Smooth muscle cell (in vitro differentiated cells): ENCODE data around the gene UBE3B. TPM values are rescaled to one million over a fixed set of nuclear protein-coding genes. Genes with fewer than 3 reads are reported as not detected.
"Not testable (repeated sequence)": the region's sequence is repeated elsewhere in the genome, so short reads cannot be mapped to it uniquely, and the experiment has no call there.

Source experiments
- DNase-seq: peaks from one replicate; lab custom pipeline; 2025; ENCODE audit not compliant: unreplicated experiment; lab: John Stamatoyannopoulos, UW
- H2AFZ ChIP-seq: fragments of 200-600 bp; sonication (generic); 2 replicates; pipeline ENCODE4 v1.6.0; 2016; ENCODE audit warnings: antibody characterized with exemption, low read depth, mild to moderate bottlenecking
- H3F3A ChIP-seq: fragments of 200-600 bp; sonication (generic); 2 replicates; pipeline ENCODE4 v1.6.0; 2017; ENCODE audit warnings: antibody characterized with exemption, low read depth
- H3K27ac ChIP-seq: fragments of 200-600 bp; sonication (generic); 2 replicates; pipeline ENCODE4 v1.5.1; 2016; ENCODE audit warnings: low read depth, mild to moderate bottlenecking
- H3K27me3 ChIP-seq: fragments of 200-600 bp; sonication (generic); 2 replicates; pipeline ENCODE4 v1.6.1; 2016; ENCODE audit warnings: low read depth, mild to moderate bottlenecking
- H3K36me3 ChIP-seq: fragments of 200-600 bp; sonication (generic); 2 replicates; pipeline ENCODE4 v1.5.1; 2016; ENCODE audit warnings: low read depth
- H3K4me1 ChIP-seq: fragments of 200-600 bp; sonication (generic); 2 replicates; pipeline ENCODE4 v1.5.1; 2016; ENCODE audit warnings: low read depth
- H3K4me2 ChIP-seq: fragments of 200-600 bp; sonication (generic); 2 replicates; pipeline ENCODE4 v1.6.0; 2016; ENCODE audit warnings: mild to moderate bottlenecking
- H3K4me3 ChIP-seq: fragments of 200-600 bp; sonication (generic); 2 replicates; pipeline ENCODE4 v1.5.1; 2016; ENCODE audit warnings: mild to moderate bottlenecking
- H3K79me2 ChIP-seq: fragments of 200-600 bp; sonication (generic); 2 replicates; pipeline ENCODE4 v1.6.0; 2016; ENCODE audit warnings: low read depth, mild to moderate bottlenecking
- H3K9ac ChIP-seq: fragments of 200-600 bp; sonication (generic); 2 replicates; pipeline ENCODE4 v1.6.0; 2016; ENCODE audit warnings: low read depth
- H3K9me3 ChIP-seq: fragments of 200-600 bp; sonication (generic); replicated peaks from 2 replicates; pipeline ENCODE4 v1.5.1; 2016; ENCODE audit warnings: low read depth
- H4K20me1 ChIP-seq: fragments of 200-600 bp; sonication (generic); 2 replicates; pipeline ENCODE4 v1.6.0; 2016; ENCODE audit warnings: low read depth
- CTCF ChIP-seq: fragments of 200-600 bp; sonication (generic); IDR thresholded peaks from 2 replicates; pipeline ENCODE4 v1.5.1; 2017; ENCODE audit warnings: borderline replicate concordance, mild to moderate bottlenecking, antibody characterized with exemption; ENCODE audit not compliant: insufficient read depth, poor library complexity, severe bottlenecking
- WGBS: methylation state at CpG from one replicate; pipeline ENCODE4 v1.1.7; 2016; ENCODE audit warnings: low lambda C conversion rate; 5-methylcytosine and 5-hydroxymethylcytosine counted together
- polyA plus RNA-seq: library from polyadenylated mRNA; unstranded; fragments of >200 nt; fragmentation: Nextera tagmentation; extraction: Ambion mirVana; gene quantifications from 2 replicates; pipeline ENCODE4 v1.2.1, GENCODE V29; 2016
- total RNA-seq: library from RNA; depleted of rRNA; stranded (reverse); fragments of >200 nt; gene quantifications from 2 replicates; pipeline ENCODE4 v1.2.3, GENCODE V29; 2014

The UBE3B gene
- total RNA-seq = 45.5 and 62.9 TPM in 2 replicates
- polyA plus RNA-seq = 21.8 and 24.2 TPM in 2 replicates

GRCh38 chr12:109477185-109477962 is at the start of gene UBE3B, which contains the start of gene KCTD10:
TSS of gene UBE3B (plus strand) at chr12:109477634. CDS start at chr12:109483552, 5,918 bp downstream.
TSS of gene KCTD10 (minus strand) at chr12:109477300. CDS start at chr12:109477262, 38 bp downstream.
- TF ChIP-seq CTCF = no peak
- peak within 1 kb of the TSS; percentile 80 for H2AFZ ChIP-seq
- H3K27me3 ChIP-seq = no peaks in the 10 kb centered on the region
- H3K4me2 ChIP-seq = peak within 1 kb of the TSS; percentile 99
- no peaks in the 10 kb centered on the region for H3K9me3 ChIP-seq
- peaks cover 39% of the 10 kb centered on the region for H4K20me1 ChIP-seq
- peak within 1 kb of the TSS; percentile 95 for H3K9ac ChIP-seq
- H3K79me2 ChIP-seq = peaks cover 80% of the 10 kb centered on the region
- peak; percentile 72 for DNase-seq
- H3K27ac ChIP-seq = peak within 1 kb of the TSS; percentile 90
- peaks cover 18% of the 10 kb centered on the region for H3K4me1 ChIP-seq
- WGBS = 1% methylated on average over 54 of the region's 54 CpGs
- peak within 1 kb of the TSS; percentile 64 for H3K4me3 ChIP-seq
- no peaks in the 10 kb centered on the region for H3F3A ChIP-seq
- no peaks in the 10 kb centered on the region for H3K36me3 ChIP-seq

- Histone ChIP-seq H3K9ac (no peak overlapping the region), H4K20me1 (no peaks in the 10 kb centered on the region), H3K27ac (no peak overlapping the region), H3K36me3 (no peaks in the 10 kb centered on the region), H3K4me3 (no peak overlapping the region), H2AFZ (no peak overlapping the region), H3K79me2 (no peaks in the 10 kb centered on the region), H3K4me1 (no peaks in the 10 kb centered on the region), H3K4me2 (no peak overlapping the region), H3F3A (no peaks in the 10 kb centered on the region), H3K9me3 (no peaks in the 10 kb centered on the region), H3K27me3 (no peaks in the 10 kb centered on the region)
- 19% methylated on average over 8 of the region's 8 CpGs for WGBS
- peak; percentile 99 for TF ChIP-seq CTCF
- peak; percentile 18 for DNase-seq
Measured at GRCh38 chr12:109428037-109428629, 49.3 kb upstream of the UBE3B start.

- not testable (repeated sequence) for H3K4me1 ChIP-seq, DNase-seq, H3K36me3 ChIP-seq, H4K20me1 ChIP-seq, H3K79me2 ChIP-seq, H3K4me2 ChIP-seq, H3K27me3 ChIP-seq, H3F3A ChIP-seq, H3K27ac ChIP-seq, H3K9ac ChIP-seq, H3K9me3 ChIP-seq, H3K4me3 ChIP-seq, H2AFZ ChIP-seq
- WGBS = 90% methylated on average over 3 of the region's 3 CpGs
Measured at GRCh38 chr12:109428804-109429203, 48.6 kb upstream of the UBE3B start.

GRCh38 chr12:109430244-109430643 is 47.2 kb upstream of the UBE3B start:
- Histone ChIP-seq H3K9me3 (no peaks in the 10 kb centered on the region), H2AFZ (no peak overlapping the region), H3K27me3 (no peaks in the 10 kb centered on the region), H3F3A (no peaks in the 10 kb centered on the region), H3K27ac (no peak overlapping the region), H3K79me2 (no peaks in the 10 kb centered on the region), H3K4me3 (no peak overlapping the region), H4K20me1 (no peaks in the 10 kb centered on the region), H3K9ac (no peak overlapping the region), H3K4me1 (no peaks in the 10 kb centered on the region), H3K4me2 (no peak overlapping the region), H3K36me3 (no peaks in the 10 kb centered on the region)
- DNase-seq = no peak
- 98% methylated on average over 6 of the region's 6 CpGs for WGBS
- no peak for TF ChIP-seq CTCF
